H54 (cell line): ENCODE data around the gene AGBL1.
"Not testable (repeated sequence)": the region's sequence is repeated elsewhere in the genome, so short reads cannot be mapped to it uniquely, and the experiment has no call there.

Source experiments
- DNase-seq: peaks from one replicate; pipeline ENCODE4 v3.0.0; 2011; ENCODE audit warnings: low spot score, mixed read lengths; ENCODE audit not compliant: insufficient read length
- FAIRE-seq: peaks from 3 replicates; lab custom pipeline; 2011; peaks lifted over from hg19 to GRCh38; lab: Jason Lieb, UNC
- POLR2A ChIP-seq: IDR thresholded peaks from 2 replicates; pipeline ENCODE4 v1.6.1; 2011; ENCODE audit warnings: low read depth, mild to moderate bottlenecking, low read length

The AGBL1 gene

GRCh38 chr15:86413191-86413590 lies 333.5 kb downstream of the AGBL1 start:
- FAIRE-seq (no peak), DNase-seq (no peak)
- TF ChIP-seq POLR2A: no peak

DNA sequence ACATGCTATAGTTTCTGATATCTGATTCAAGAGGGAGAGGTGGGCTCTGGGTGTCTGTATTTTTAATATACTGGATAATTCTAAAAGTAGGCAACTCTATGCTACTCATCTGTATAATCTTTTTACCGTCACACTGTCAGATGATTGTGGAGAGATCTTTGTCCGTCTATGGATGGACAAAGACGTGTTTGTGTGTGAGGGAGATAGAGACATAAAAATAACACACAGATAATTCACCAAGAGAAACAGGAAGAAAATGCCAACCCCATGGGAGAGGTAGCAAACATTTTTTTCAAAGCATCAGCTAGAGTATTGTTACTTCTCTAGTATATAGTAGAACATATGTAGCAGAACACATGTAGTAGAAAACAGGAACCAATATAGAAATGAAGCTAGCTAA lies 346.1 kb downstream of the AGBL1 start:
- TF ChIP-seq POLR2A: no peak
- FAIRE-seq (no peak), DNase-seq (no peak)

- DNase-seq (no peak), FAIRE-seq (no peak)
- TF ChIP-seq POLR2A: no peak
Measured at GRCh38 chr15:86432861-86433260, 353.2 kb downstream of the AGBL1 start.

- TF ChIP-seq POLR2A: no peak
- DNase-seq: no peak
- no peak for FAIRE-seq
Measured at GRCh38 chr15:86433983-86434382, 354.3 kb downstream of the AGBL1 start.

DNA sequence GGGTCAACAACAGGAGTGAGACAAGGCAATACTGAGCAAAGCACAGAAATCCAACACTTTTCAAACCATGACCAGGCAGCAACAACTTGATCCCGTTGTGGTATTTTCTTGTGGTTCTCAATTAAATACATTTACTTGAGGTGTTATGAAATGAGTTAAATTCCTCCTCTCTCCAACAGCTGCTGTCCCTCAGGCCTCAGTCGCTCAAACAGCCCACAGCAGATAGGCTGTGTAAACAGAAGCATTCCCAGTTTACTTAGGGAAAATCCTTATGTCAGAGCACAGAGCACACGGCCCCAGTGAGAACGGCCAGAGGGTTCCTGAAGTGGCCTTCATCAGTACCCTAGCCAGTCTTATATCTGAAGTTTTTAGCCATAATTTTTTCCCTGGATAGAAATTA lies 359.9 kb downstream of the AGBL1 start:
- no peak for TF ChIP-seq POLR2A
- FAIRE-seq (no peak), DNase-seq (no peak)

GRCh38 chr15:86444527-86444926 lies 364.9 kb downstream of the AGBL1 start:
- FAIRE-seq: no peak
- TF ChIP-seq POLR2A: no peak
- DNase-seq: no peak

- no peak for TF ChIP-seq POLR2A
- DNase-seq (no peak), FAIRE-seq (no peak)
Measured at GRCh38 chr15:86445579-86446252, 366.0 kb downstream of the AGBL1 start.

DNA sequence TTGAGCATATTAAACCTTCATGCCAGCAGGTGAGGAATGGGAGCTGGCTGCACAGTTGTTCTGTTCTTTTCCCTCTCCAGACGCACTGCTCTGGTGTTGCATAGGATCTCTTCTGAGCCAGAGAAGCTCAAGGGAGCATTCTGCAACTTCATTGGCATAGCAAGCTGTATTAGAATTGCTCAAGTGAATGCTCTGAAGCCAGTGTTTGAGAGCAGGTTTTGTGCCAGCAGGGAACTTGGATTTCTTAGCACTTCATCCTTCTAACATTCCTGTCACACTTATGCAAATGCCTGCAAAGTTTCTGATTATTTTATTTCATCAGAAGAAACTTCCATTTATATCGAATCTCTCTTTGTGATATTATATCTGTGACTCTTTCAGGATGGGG lies 366.6 kb downstream of the AGBL1 start:
- FAIRE-seq (no peak), DNase-seq (no peak)
- no peak for TF ChIP-seq POLR2A

- FAIRE-seq, DNase-seq: not testable (repeated sequence)
Measured at GRCh38 chr15:86465470-86466039, 385.9 kb downstream of the AGBL1 start.

DNA sequence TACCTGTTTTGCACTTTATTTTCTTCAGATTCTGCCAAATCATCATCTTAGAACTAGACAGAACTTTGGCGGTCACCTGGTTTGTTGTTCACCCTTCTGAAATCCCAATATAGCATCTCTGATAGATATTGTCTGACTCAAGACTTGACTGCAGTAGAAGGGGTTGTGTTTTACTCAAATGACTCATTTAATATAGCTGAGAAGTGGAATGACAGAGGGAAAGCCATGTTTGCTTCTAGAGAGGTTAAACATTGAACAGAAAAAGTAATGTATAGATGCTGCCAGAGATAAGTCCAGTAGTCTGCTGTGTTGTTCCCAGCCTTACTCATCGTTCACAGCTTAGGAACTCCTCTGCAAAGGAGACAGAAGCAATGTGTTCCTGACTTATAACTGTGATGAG lies 402.0 kb downstream of the AGBL1 start:
- TF ChIP-seq POLR2A: no peak
- DNase-seq: no peak
- FAIRE-seq: no peak

DNA sequence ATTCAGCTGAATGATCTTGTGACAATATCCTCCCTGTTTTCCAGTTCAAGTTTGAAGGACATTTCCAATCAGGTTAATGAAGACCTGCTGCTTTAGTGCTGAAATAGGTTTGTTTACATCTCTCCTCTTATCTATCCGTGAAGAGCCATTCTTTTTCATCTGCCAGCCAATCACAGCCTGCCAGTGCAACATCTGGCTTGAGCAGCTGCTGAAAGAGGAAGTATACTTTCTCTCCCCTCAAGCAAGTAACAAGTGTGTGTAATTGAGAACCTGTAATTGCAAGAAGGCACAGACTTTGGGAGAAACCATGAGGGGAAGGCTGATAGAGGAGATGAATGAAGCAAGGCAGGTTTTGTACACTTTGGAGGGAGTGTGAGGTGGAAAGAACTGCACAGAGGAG lies 404.3 kb downstream of the AGBL1 start:
- no peak for FAIRE-seq
- no peak for DNase-seq
- TF ChIP-seq POLR2A: no peak

DNA sequence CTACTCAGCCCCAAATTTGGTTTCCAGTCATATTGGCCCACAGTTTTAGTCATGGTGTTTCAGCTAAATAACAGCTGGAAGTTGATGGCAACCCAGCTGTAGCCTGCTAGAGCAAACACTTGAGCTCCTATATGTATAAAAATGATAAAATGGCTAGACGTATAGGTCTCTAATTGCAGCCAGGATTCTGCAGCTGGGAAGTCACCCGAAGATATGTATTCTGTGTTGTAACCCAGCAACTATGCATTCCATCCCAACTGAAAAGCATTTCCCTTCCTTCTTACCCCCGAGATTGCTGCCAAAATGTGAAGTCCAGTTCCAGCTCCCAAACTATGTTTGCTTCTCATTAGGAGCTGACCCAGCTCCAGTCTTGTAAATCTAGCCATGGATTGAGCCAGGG lies 408.4 kb downstream of the AGBL1 start:
- FAIRE-seq: no peak
- no peak for TF ChIP-seq POLR2A

GRCh38 chr15:86489981-86490380 lies 410.3 kb downstream of the AGBL1 start:
- DNase-seq (no peak), FAIRE-seq (no peak)
- no peak for TF ChIP-seq POLR2A

More for the DNA sequence above, 408.4 kb downstream of the AGBL1 start:
- DNase-seq: no peak

DNA sequence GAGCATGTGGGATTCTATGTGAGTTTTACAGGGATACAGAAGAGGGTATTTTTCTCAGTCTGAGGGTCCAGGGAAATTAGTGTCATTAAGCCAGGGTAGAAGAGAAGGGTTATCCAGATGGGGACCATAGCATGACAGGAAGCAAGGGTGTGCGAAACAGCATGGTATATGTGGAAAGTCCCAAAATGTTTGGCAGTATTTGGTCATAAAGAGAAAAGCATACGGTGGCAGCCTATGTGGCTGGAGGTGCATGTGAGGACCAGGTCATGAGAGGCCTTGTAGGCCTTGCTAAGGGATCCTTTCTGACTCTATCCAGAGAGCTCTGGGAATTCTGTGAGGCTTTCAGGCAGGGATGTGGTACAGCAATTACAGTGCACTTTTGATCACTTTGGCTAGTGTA lies 411.4 kb downstream of the AGBL1 start:
- FAIRE-seq (no peak), DNase-seq (no peak)
- no peak for TF ChIP-seq POLR2A

DNA sequence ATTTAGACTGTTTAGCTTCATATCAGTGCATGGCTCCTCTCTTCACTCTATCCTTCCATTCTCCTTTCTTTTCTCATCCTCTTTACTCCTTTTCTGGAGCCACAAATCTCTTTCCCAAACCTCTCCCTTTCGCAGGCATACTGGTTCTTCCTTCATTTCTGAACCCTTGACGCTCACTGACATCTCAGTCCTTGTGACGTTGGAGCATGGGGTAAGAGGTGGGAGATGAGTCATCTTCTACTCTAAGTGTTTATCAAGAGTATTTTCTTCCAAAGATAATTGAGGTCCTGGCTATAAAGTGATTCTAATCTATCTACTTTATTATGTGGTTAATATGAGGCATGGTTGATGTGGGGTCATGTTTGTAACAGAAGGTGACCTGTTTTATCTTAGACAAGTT lies 414.2 kb downstream of the AGBL1 start:
- TF ChIP-seq POLR2A: no peak
- FAIRE-seq: no peak
- DNase-seq: no peak
